Left ventricle myocardium inferior (tissue), 1 donor: ENCODE measurements around the gene EDEM3. TPM values are rescaled to one million over a fixed set of nuclear protein-coding genes. Genes with fewer than 3 reads are reported as not detected.
"Not testable (repeated sequence)": the region's sequence is repeated elsewhere in the genome, so short reads cannot be mapped to it uniquely, and the experiment has no call there.

ENCODE experiments used
- DNase-seq: peaks from one replicate; pipeline ENCODE4 v3.0.0-alpha.2; 2020
- H3K27ac ChIP-seq: fragments of 200-600 bp; replicated peaks from 2 replicates; pipeline ENCODE4 v1.8.0; 2021
- H3K27me3 ChIP-seq: fragments of 200-600 bp; 2 replicates; pipeline ENCODE4 v1.8.0; 2021; ENCODE audit warnings: low read depth
- H3K36me3 ChIP-seq: fragments of 200-600 bp; 2 replicates; pipeline ENCODE4 v1.8.0; 2021
- H3K4me1 ChIP-seq: fragments of 200-600 bp; 2 replicates; pipeline ENCODE4 v1.8.0; 2021
- H3K4me3 ChIP-seq: fragments of 200-600 bp; 2 replicates; pipeline ENCODE4 v1.8.0; 2021; ENCODE audit warnings: mild to moderate bottlenecking, moderate library complexity
- H3K9me3 ChIP-seq: fragments of 200-600 bp; replicated peaks from 2 replicates; pipeline ENCODE4 v1.8.0; 2021
- intact Hi-C: fragments of 100-400 bp; cut with micrococcal nuclease; formaldehyde crosslinking; loops from one replicate; pipeline ENCODE4 v1.11.0; 2022
- total RNA-seq: library from RNA; stranded (reverse); fragmentation: NEBNext Ultra II Directional; extraction: Animal tissue kit (Norgen Biotek cat#: 25700); gene quantifications from one replicate; pipeline ENCODE4 v1.2.1, GENCODE V29; 2021
- TF ChIP-seq, protein P1 (sequence below): fragments of 200-600 bp; IDR thresholded peaks from 2 replicates; pipeline ENCODE4 v1.8.0; 2021; ENCODE audit warnings: antibody characterized with exemption, mild to moderate bottlenecking, borderline replicate concordance
- donor health status: DM: no; HTN: yes; CAD: no; lungs with severe emphysema.

The EDEM3 gene
- total RNA-seq, 1 donor from 2014 or later = 16.9 TPM

- Histone ChIP-seq H3K4me3 (no peak overlapping the region), H3K9me3 (no peaks in the 10 kb centered on the region), H3K4me1 (no peaks in the 10 kb centered on the region), H3K27me3 (no peaks in the 10 kb centered on the region), H3K27ac (no peak overlapping the region), H3K36me3 (no peaks in the 10 kb centered on the region)
- intact Hi-C loops = no loop called here
- no peak for DNase-seq
- TF ChIP-seq, protein P1, sequence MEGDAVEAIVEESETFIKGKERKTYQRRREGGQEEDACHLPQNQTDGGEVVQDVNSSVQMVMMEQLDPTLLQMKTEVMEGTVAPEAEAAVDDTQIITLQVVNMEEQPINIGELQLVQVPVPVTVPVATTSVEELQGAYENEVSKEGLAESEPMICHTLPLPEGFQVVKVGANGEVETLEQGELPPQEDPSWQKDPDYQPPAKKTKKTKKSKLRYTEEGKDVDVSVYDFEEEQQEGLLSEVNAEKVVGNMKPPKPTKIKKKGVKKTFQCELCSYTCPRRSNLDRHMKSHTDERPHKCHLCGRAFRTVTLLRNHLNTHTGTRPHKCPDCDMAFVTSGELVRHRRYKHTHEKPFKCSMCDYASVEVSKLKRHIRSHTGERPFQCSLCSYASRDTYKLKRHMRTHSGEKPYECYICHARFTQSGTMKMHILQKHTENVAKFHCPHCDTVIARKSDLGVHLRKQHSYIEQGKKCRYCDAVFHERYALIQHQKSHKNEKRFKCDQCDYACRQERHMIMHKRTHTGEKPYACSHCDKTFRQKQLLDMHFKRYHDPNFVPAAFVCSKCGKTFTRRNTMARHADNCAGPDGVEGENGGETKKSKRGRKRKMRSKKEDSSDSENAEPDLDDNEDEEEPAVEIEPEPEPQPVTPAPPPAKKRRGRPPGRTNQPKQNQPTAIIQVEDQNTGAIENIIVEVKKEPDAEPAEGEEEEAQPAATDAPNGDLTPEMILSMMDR = no peak
These were observed 13.8 kb upstream of the EDEM3 start for GRCh38 chr1:184768467-184768866.

DNA sequence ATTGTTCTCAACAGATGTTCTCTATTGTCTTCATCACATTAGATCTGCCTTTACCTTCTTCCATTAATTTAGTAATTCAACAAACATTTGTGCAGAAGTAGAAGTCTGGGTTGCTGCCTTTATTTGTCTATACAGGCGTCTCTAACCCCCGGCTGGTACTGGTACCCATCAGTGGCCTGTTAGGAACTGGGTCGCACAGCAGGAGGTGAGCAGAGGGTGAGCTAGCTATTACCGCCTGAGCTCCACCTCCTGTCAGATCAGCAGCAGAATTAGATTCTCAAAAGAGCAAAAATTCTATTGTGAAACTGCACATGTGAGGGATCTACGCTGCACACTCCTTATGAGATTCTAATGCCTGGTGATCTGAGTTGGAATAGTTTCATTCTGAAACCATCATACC lies 12.9 kb upstream of the EDEM3 start:
- no peaks in the 10 kb centered on the region for H3K9me3 ChIP-seq
- H3K4me3 ChIP-seq = no peak overlapping the region
- no peak overlapping the region for H3K27ac ChIP-seq
- no peaks in the 10 kb centered on the region for H3K27me3 ChIP-seq
- TF ChIP-seq, protein P1 = no peak
- H3K36me3 ChIP-seq = no peaks in the 10 kb centered on the region
- H3K4me1 ChIP-seq = no peaks in the 10 kb centered on the region
- intact Hi-C loops = no loop called here
- no peak for DNase-seq

DNA sequence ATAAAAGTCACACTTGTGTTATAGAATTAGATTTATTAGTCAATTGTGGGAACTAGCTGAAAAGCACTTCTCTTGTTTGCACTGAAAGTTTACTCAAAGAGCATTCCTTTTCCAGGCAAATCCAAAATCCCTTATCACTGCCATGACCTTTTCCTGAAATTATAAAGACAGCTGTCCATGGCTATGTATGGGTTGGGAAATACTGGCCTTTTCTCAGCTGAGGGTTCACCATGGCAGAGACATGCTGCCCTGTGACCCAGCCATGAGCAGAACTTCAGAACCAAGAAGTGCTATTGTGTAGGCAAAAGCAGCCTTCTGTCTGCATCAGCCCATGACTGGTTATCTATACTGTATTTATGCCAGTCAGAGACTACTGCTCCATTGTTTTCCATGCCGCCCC lies 9.8 kb upstream of the EDEM3 start:
- Histone ChIP-seq H3K36me3 (no peaks in the 10 kb centered on the region), H3K27me3 (no peaks in the 10 kb centered on the region), H3K27ac (no peak overlapping the region), H3K4me1 (no peaks in the 10 kb centered on the region), H3K4me3 (no peak overlapping the region), H3K9me3 (no peaks in the 10 kb centered on the region)
- intact Hi-C loops = no loop called here
- DNase-seq = no peak
- TF ChIP-seq, protein P1 = no peak

DNA sequence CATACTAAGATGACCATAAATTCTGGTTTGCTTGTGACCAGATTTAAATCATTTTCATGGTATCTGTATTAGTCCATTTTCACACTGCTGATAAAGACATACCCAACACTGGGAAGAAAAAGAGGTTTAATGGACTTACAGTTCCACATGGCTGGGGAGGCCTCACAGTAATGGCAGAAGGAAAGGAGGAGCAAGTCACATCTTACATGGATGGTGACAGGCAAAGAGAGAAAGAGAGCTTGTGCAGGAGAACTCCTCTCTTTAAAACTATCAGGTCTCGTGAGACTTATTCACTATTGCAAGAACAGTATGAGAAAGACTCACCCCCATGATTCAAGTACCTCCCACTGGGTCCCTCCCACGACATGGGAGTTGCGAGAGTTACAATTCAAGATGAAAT lies 8.9 kb upstream of the EDEM3 start:
- DNase-seq, H3K27ac ChIP-seq, H3K9me3 ChIP-seq, intact Hi-C loops, H3K27me3 ChIP-seq, H3K4me1 ChIP-seq, H3K4me3 ChIP-seq, H3K36me3 ChIP-seq: not testable (repeated sequence)

DNA sequence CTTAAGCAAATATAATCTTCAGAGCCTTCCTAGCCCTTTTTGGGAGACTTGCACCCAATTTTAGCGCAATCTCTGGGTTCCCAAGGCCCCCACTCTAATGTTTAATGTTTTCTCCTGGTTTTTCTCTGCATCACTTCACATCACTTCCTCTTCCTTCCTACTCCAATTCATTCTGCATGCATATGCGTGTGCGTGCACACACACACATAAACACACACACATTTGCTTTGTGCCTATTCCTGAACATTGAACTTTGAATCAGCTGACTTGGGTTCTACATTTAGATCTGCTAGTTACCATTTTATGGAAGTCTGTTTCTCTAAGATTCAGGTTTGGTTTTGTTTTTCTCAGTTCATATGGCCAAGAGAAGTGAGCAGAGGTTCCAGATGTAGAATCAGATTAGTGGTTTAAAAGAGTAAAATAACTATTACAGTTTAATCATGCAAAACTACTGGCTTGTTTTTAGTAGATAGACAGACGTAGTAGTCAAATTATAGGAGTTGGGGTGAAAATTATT lies 7.4 kb upstream of the EDEM3 start:
- no peaks in the 10 kb centered on the region for H3K9me3 ChIP-seq
- TF ChIP-seq, protein P1 = no peak
- intact Hi-C loops = no loop called here

GRCh38 chr1:184759651-184760050 lies 5.0 kb upstream of the EDEM3 start:
- Histone ChIP-seq H3K4me1 (peaks cover 13% of the 10 kb centered on the region), H3K27ac (no peak overlapping the region), H3K4me3 (no peak overlapping the region), H3K9me3 (no peaks in the 10 kb centered on the region), H3K36me3 (no peaks in the 10 kb centered on the region), H3K27me3 (no peaks in the 10 kb centered on the region)
- DNase-seq = no peak
- intact Hi-C loops = loop anchor here (10.0 kb wide), 1 partner anchor 65 kb away; no protein-coding TSS in a partner anchor
- TF ChIP-seq, protein P1 = no peak

More for the DNA sequence above, 7.4 kb upstream of the EDEM3 start:
- Histone ChIP-seq H3K27me3 (no peaks in the 10 kb centered on the region), H3K4me3 (no peak overlapping the region), H3K27ac (no peak overlapping the region), H3K4me1 (no peaks in the 10 kb centered on the region), H3K36me3 (no peaks in the 10 kb centered on the region)
- DNase-seq = no peak
